GM21737 (cell line): ENCODE results near the gene PPP1R14B.

Source experiments
- ATAC-seq: cut with Tn5 transposase; IDR thresholded peaks from one replicate; pipeline ENCODE4 v1.9.1; 2021; ENCODE audit warnings: mild to moderate bottlenecking, moderate library complexity; ENCODE audit not compliant: unreplicated experiment

PPP1R14B gene

DNA sequence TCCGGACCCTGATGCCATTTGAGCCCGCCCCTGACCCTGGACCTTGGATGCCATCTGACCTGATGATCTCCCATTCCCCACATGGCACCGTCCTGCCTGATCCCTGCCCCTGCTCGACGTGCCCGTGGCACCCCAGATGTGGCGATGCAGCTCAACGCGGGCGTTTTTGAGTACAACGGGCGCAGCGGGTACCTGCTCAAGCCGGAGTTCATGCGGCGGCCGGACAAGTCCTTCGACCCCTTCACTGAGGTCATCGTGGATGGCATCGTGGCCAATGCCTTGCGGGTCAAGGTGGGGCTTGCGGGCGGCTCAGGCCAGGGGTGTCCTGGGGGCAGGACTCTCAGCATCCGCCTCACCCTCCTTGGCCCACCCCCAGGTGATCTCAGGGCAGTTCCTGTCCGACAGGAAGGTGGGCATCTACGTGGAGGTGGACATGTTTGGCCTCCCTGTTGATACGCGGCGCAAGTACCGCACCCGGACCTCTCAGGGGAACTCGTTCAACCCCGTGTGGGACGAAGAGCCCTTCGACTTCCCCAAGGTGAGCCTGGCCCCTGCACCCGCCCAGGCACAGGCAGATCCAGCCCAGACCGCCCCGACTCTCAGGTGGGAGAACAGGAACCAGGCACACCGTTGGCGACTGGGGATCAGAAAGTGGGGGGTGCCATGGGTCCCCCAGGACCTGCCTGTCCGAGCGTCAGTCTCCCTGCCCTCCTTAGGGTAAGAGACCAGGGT, 15.7 kb upstream of the PPP1R14B start:
- ATAC-seq, result no peak

- no peak for ATAC-seq
Measured at GRCh38 chr11:64261556-64262080, 14.9 kb upstream of the PPP1R14B start.

DNA sequence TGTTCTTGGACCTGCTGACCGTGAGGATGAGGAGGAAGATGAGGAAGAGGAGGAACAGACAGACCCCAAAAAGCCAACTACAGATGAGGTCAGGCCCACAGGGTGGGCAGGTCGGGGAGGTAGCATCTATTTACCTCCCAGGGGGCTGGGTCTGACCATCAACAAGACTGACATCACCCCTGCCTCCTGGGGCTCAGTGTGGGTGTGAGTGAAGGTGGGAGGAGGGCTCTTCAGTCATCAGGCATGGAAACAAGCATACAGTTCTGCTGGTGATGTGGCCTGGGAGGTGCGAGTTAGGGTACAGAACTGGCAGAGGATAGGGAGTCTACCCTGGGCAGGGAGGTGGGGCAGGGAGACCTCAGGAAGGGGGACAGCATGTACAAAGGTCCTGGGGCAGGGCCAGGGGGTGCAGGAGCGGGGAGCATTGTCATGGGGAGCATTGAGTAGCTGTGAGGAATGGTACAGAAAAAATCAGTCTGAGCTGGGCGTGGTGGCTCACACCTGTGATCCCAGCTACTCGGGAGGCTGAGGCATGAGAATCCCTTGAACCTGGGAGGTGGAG, 13.5 kb upstream of the PPP1R14B start:
- ATAC-seq, result no peak

GRCh38 chr11:64259533-64260067, 12.9 kb upstream of the PPP1R14B start:
- ATAC-seq, result no peak

DNA sequence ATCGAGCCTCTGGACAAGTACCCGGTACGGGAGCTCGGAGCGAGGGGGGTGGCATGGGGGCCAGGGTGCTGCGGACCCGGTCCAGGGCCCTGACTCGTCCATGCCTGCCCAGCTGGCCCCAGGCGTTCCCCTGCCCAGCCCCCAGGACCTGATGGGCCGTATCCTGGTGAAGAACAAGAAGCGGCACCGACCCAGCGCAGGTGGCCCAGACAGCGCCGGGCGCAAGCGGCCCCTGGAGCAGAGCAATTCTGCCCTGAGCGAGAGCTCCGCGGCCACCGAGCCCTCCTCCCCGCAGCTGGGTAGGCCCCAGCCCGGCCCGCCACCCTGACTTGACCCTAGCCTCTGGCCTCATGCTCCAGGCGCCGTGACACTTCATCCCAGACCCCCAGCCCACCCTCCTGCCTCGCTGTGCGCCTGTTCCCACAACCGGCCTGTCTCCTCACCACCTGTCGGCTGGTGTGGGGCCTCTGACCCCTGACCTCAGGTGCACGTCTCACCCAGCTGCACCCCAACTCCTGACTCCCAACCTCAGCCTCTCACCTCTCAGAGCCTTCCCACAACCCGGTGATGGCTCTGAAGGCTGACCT, 12.3 kb upstream of the PPP1R14B start:
- no peak for ATAC-seq

- no peak for ATAC-seq
Measured at GRCh38 chr11:64258356-64258755, 11.6 kb upstream of the PPP1R14B start.

GRCh38 chr11:64256300-64256699, 9.6 kb upstream of the PPP1R14B start:
- no peak for ATAC-seq

- no peak for ATAC-seq
Measured at GRCh38 chr11:64255135-64256128, 8.7 kb upstream of the PPP1R14B start.

- ATAC-seq, result no peak
Measured at GRCh38 chr11:64254326-64254725, 7.6 kb upstream of the PPP1R14B start.

GRCh38 chr11:64253481-64253880, 6.7 kb upstream of the PPP1R14B start:
- no peak for ATAC-seq

- no peak for ATAC-seq
Measured at GRCh38 chr11:64253043-64253442, 6.3 kb upstream of the PPP1R14B start.

DNA sequence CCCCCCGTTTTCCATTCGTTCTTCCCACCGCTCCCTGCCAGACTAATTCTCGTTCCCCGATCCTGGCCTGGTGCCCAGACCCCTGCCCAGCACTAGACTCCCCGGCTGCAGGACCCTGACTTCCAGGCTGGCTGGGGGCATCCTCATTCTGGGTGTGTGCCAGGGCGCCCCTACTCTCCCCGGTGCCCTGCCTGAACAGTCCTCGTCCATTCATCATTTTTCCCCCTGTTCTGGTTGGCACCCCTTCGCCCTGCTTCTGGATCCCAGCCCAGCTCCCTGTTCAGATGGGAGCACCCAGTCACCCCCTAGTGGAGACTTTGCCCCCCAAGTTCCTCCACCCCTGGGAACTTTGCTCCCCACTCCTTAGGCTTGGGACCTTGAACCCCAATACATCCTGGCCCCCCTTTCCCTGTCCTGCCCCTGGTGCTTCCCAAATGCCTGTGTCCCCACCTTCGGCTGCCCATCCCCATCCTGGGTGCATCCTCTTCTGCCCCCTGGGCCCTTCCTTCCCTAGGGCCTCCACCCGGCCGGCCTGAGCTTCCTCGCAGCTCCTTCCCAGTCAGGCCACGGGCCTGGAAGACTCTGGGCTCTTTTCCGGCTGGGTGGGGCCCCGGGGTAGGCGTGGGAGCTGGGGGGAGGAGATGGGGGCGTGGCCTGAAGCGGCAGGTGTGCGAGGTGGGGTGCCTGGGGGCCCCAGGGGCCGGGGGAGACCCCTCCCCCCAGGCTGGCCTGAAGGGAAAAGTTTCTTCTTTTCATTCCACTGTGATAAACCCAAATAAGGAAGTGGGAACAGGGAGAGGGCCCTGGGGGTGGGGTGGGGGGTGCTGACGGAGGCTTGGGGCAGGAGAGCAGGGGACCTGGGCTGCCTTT, 5.5 kb upstream of the PPP1R14B start:
- no peak for ATAC-seq

GRCh38 chr11:64251753-64252002, 4.9 kb upstream of the PPP1R14B start:
- ATAC-seq, result no peak

GRCh38 chr11:64251016-64251752, 4.4 kb upstream of the PPP1R14B start, which contains the start of gene PLCB3:
TSS of gene PLCB3 (plus strand) at chr11:64251530. CDS start at chr11:64251650, 120 bp downstream.
- no peak for ATAC-seq

DNA sequence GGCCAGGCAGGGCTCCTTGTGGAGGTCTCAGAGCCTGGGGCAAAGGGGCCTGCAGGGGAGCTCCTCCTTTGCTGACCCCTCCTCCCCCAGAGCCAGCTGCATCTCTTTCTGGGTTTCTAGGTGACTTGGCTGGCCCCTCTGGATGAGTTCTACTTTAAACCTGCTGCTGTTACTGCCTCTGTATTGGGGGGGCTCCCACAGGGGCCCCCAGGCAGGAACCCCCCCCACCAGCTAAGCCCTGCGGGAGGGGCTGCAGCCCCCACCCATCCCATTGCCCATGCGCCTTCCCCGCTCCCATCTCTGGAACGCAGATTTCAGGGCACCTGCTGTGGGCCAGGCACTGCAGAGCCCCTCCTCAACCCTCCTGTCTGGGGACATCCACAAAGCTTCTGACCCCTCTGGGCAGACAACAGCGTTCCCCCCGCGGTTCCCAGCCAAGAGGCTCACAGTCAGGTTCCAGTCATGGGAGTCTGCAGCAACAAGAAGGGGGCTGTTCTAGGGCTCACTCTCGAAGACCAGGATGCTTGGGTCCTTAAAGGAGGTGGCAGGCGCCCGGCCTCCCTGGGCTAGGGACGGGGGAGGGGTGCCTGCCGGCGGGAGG, 3.8 kb upstream of the PPP1R14B start:
- no peak for ATAC-seq

GRCh38 chr11:64249563-64250414, 3.0 kb upstream of the PPP1R14B start:
- ATAC-seq, result no peak

DNA sequence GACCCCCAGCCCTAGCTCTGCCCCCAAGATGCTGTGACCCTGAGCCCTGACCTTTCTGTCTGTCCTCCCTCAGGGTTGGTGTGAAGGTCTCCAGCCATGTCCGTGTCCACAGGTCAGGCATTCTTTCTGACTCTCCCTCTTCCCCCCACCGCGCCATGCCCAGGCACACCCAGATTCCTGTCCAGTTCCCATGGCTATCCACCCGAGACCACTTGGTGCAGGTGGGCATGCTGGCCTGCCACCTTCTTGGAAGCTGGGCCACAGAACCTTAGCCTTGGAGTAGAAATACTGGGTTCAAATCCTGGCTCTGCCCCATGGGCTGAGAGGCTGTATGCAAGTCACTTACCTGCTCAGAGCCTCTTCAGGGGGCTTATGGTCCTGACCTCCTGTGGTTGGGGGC, 2.3 kb upstream of the PPP1R14B start:
- no peak for ATAC-seq

GRCh38 chr11:64248578-64248977, 1.8 kb upstream of the PPP1R14B start:
- ATAC-seq, result no peak
